SK-N-MC (cell line): ENCODE measurements around the gene LUC7L3.

Experiments used
- DNase-seq: peaks from one replicate; pipeline ENCODE4 v3.0.0-alpha.2; 2011; ENCODE audit warnings: low read depth, low spot score
- H3K27ac ChIP-seq: fragments of 200-600 bp; sonication (generic); 2 replicates; pipeline ENCODE4 v1.5.1; 2016; ENCODE audit warnings: mixed run types
- H3K36me3 ChIP-seq: fragments of 200-600 bp; sonication (generic); 2 replicates; pipeline ENCODE4 v1.6.1; 2017; ENCODE audit warnings: antibody characterized with exemption, low read length, mixed read lengths; ENCODE audit not compliant: insufficient read depth
- H3K4me3 ChIP-seq: fragments of 200-600 bp; sonication (generic); 2 replicates; pipeline ENCODE4 v1.5.1; 2016
- H3K9ac ChIP-seq: fragments of 200-600 bp; sonication (generic); 2 replicates; pipeline ENCODE4 v1.8.0; 2017; ENCODE audit warnings: mixed run types, mixed read lengths; ENCODE audit not compliant: insufficient read length
- H3K9me3 ChIP-seq: fragments of 200-600 bp; sonication (generic); 2 replicates; pipeline ENCODE4 v1.6.1; 2017; ENCODE audit warnings: low read depth, mild to moderate bottlenecking, antibody characterized with exemption, low read length, moderate library complexity, mixed read lengths
- EZH2 ChIP-seq: fragments of 200-600 bp; sonication (generic); IDR thresholded peaks from one replicate; pipeline ENCODE4 v1.6.1; 2017; ENCODE audit warnings: antibody characterized with exemption
- FOXP2 ChIP-seq: optimal IDR thresholded peaks from 2 replicates; pipeline ENCODE3; 2011; ENCODE audit warnings: mild to moderate bottlenecking, moderate library complexity; ENCODE audit not compliant: insufficient read depth; ENCODE audit errors: extremely low read length, control extremely low read depth
- POLR2AphosphoS5 ChIP-seq: IDR thresholded peaks from 2 replicates; pipeline ENCODE4 v1.6.1; 2012; ENCODE audit warnings: mild to moderate bottlenecking, low read depth, low read length, borderline replicate concordance

Gene LUC7L3

GRCh38 chr17:50684612-50685333 is 34.6 kb upstream of the LUC7L3 start:
- Histone ChIP-seq H3K36me3 (no peaks in the 10 kb centered on the region), H3K4me3 (no peak overlapping the region), H3K9me3 (no peaks in the 10 kb centered on the region), H3K27ac (no peak overlapping the region), H3K9ac (no peak overlapping the region)
- DNase-seq = no peak
- TF ChIP-seq POLR2AphosphoS5 (no peak), EZH2 (no peak), FOXP2 (no peak)

- no peak overlapping the region for H3K4me3 ChIP-seq
- H3K9me3 ChIP-seq = no peaks in the 10 kb centered on the region
- no peaks in the 10 kb centered on the region for H3K36me3 ChIP-seq
- TF ChIP-seq FOXP2 (no peak), POLR2AphosphoS5 (no peak), EZH2 (no peak)
- no peak overlapping the region for H3K27ac ChIP-seq
- no peak overlapping the region for H3K9ac ChIP-seq
- no peak for DNase-seq
Measured at GRCh38 chr17:50685334-50685665, 34.1 kb upstream of the LUC7L3 start.

GRCh38 chr17:50685691-50686493 is 33.5 kb upstream of the LUC7L3 start:
- TF ChIP-seq EZH2 (no peak), FOXP2 (no peak), POLR2AphosphoS5 (no peak)
- no peak for DNase-seq

GRCh38 chr17:50686494-50687199 is 32.8 kb upstream of the LUC7L3 start:
- Histone ChIP-seq H3K36me3 (no peaks in the 10 kb centered on the region), H3K9me3 (no peaks in the 10 kb centered on the region), H3K9ac (no peak overlapping the region), H3K27ac (no peak overlapping the region), H3K4me3 (no peak overlapping the region)
- TF ChIP-seq POLR2AphosphoS5 = no peak
- TF ChIP-seq FOXP2 = no peak
- no peak for TF ChIP-seq EZH2
- no peak for DNase-seq

More at GRCh38 chr17:50685691-50686493, 33.5 kb upstream of the LUC7L3 start:
- H3K36me3 ChIP-seq = no peaks in the 10 kb centered on the region
- H3K4me3 ChIP-seq = no peak overlapping the region
- H3K27ac ChIP-seq = no peak overlapping the region
- H3K9ac ChIP-seq = no peak overlapping the region
- H3K9me3 ChIP-seq = no peaks in the 10 kb centered on the region

GRCh38 chr17:50687200-50688066 is 32.0 kb upstream of the LUC7L3 start:
- DNase-seq = no peak
- Histone ChIP-seq H3K27ac (no peak overlapping the region), H3K9ac (no peak overlapping the region)

GRCh38 chr17:50688245-50688644 is 31.2 kb upstream of the LUC7L3 start:
- TF ChIP-seq EZH2 (no peak), POLR2AphosphoS5 (no peak), FOXP2 (no peak)
- no peak for DNase-seq
- H3K4me3 ChIP-seq = no peak overlapping the region
- H3K36me3 ChIP-seq = peaks cover 7% of the 10 kb centered on the region
- no peaks in the 10 kb centered on the region for H3K9me3 ChIP-seq
- H3K9ac ChIP-seq = no peak overlapping the region
- H3K27ac ChIP-seq = no peak overlapping the region

More at GRCh38 chr17:50687200-50688066, 32.0 kb upstream of the LUC7L3 start:
- H3K36me3 ChIP-seq = no peaks in the 10 kb centered on the region; the same call in 1 of the 2 replicates
- H3K9me3 ChIP-seq = no peaks in the 10 kb centered on the region
- TF ChIP-seq EZH2 (no peak), POLR2AphosphoS5 (no peak), FOXP2 (no peak)
- H3K4me3 ChIP-seq = no peak overlapping the region

- Histone ChIP-seq H3K36me3 (peaks cover 15% of the 10 kb centered on the region), H3K9me3 (no peaks in the 10 kb centered on the region), H3K27ac (no peak overlapping the region), H3K4me3 (no peak overlapping the region), H3K9ac (no peak overlapping the region)
- TF ChIP-seq POLR2AphosphoS5 (no peak), FOXP2 (no peak), EZH2 (no peak)
- no peak for DNase-seq
Measured at GRCh38 chr17:50689251-50689650, 30.2 kb upstream of the LUC7L3 start.
